Neutrophil (primary cell): ENCODE results near the gene SORBS1.

Experiments
- H3K27ac ChIP-seq: fragments of 200-600 bp; sonication (generic); 2 replicates; pipeline ENCODE4 v1.5.1; 2016; ENCODE audit warnings: mild to moderate bottlenecking, moderate library complexity
- H3K27me3 ChIP-seq: fragments of 200-600 bp; sonication (generic); 2 replicates; pipeline ENCODE4 v1.6.0; 2016; ENCODE audit warnings: mild to moderate bottlenecking
- H3K36me3 ChIP-seq: fragments of 200-600 bp; sonication (generic); 2 replicates; pipeline ENCODE4 v1.5.1; 2017
- H3K4me1 ChIP-seq, 2 experiments: fragments of 200-600 bp in 1 of 2; sonication (generic) in 1 of 2; 1 replicate in 1 of 2; 2 replicates in 1 of 2; pipeline versions ENCODE4 v1.5.1 to v1.6.1; 2013 to 2016; ENCODE audit warnings: low read depth in 1 of 2, low read length in 1 of 2, mild to moderate bottlenecking in 1 of 2, moderate library complexity in 1 of 2; ENCODE audit not compliant: control insufficient read depth in 1 of 2, insufficient read depth in 1 of 2
- H3K4me3 ChIP-seq, 2 experiments: fragments of 200-600 bp in 1 of 2; sonication (generic) in 1 of 2; 1 replicate in 1 of 2; 2 replicates in 1 of 2; pipeline ENCODE4 v1.5.1; 2013 to 2016; ENCODE audit warnings: low read depth in 1 of 2, low read length in 1 of 2, mild to moderate bottlenecking in 1 of 2, moderate library complexity in 1 of 2
- H3K9me3 ChIP-seq: fragments of 200-600 bp; sonication (generic); 2 replicates; pipeline ENCODE4 v1.5.1; 2016
- TF ChIP-seq, protein P1 (sequence below): fragments of 200-600 bp; sonication (generic); IDR thresholded peaks from 2 replicates; pipeline ENCODE4 v1.5.1; 2016; ENCODE audit warnings: antibody characterized with exemption

The SORBS1 gene

DNA sequence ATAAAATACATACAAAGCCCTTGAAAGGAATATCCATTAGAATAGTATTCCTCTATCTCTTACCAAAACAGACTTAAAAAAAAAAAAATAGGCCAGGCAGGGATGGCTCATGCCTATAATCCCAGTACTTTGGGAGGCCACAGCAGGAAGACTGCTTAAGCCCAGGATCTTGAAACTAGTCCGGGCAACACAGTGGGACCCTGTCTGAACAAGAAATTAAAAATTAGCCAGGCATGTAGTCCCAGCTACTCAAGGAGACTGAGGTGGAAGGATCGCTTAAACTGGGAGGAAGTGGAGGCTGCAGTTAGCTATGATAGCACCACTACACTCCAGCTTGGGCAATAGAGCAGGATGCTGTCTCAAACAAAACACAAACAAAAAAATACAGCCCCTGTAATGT lies 280.0 kb downstream of the SORBS1 start:
- Histone ChIP-seq H3K36me3 (no peaks in the 10 kb centered on the region), H3K9me3 (no peaks in the 10 kb centered on the region), H3K4me3 (no peak overlapping the region), H3K27ac (no peak overlapping the region), H3K27me3 (no peaks in the 10 kb centered on the region), H3K4me1 (no peaks in the 10 kb centered on the region)
- TF ChIP-seq, protein P1, sequence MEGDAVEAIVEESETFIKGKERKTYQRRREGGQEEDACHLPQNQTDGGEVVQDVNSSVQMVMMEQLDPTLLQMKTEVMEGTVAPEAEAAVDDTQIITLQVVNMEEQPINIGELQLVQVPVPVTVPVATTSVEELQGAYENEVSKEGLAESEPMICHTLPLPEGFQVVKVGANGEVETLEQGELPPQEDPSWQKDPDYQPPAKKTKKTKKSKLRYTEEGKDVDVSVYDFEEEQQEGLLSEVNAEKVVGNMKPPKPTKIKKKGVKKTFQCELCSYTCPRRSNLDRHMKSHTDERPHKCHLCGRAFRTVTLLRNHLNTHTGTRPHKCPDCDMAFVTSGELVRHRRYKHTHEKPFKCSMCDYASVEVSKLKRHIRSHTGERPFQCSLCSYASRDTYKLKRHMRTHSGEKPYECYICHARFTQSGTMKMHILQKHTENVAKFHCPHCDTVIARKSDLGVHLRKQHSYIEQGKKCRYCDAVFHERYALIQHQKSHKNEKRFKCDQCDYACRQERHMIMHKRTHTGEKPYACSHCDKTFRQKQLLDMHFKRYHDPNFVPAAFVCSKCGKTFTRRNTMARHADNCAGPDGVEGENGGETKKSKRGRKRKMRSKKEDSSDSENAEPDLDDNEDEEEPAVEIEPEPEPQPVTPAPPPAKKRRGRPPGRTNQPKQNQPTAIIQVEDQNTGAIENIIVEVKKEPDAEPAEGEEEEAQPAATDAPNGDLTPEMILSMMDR: no peak

DNA sequence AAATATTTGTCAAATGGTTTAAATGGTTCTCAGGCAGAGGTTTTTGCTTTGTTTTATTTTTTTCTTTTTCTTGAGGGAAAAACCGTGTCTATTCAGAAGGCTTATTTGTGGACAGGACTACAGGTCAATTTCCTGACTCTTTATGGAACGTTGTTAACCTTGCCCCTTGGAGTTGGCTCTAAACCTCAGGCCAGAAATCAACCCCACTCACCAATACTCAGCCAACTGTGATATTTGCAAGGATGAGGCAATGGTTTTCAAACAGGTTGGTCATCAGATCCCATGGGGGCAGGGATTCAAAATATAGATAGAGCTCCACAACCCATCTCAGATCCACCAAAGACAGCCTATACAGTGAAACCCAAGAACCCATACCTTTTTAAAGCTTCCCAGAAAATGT lies 280.5 kb downstream of the SORBS1 start:
- Histone ChIP-seq H3K4me3 (no peak overlapping the region), H3K9me3 (no peaks in the 10 kb centered on the region)

GRCh38 chr10:95279042-95279820 lies 281.9 kb downstream of the SORBS1 start:
- no peak overlapping the region for H3K27ac ChIP-seq
- no peaks in the 10 kb centered on the region for H3K9me3 ChIP-seq
- no peaks in the 10 kb centered on the region for H3K4me1 ChIP-seq
- no peaks in the 10 kb centered on the region for H3K27me3 ChIP-seq
- H3K36me3 ChIP-seq: no peaks in the 10 kb centered on the region
- TF ChIP-seq, protein P1: no peak
- H3K4me3 ChIP-seq: no peak overlapping the region

More for the DNA sequence above, 280.5 kb downstream of the SORBS1 start:
- no peaks in the 10 kb centered on the region for H3K4me1 ChIP-seq
- H3K27me3 ChIP-seq: no peaks in the 10 kb centered on the region
- TF ChIP-seq, protein P1: no peak
- H3K36me3 ChIP-seq: no peaks in the 10 kb centered on the region
- no peak overlapping the region for H3K27ac ChIP-seq

DNA sequence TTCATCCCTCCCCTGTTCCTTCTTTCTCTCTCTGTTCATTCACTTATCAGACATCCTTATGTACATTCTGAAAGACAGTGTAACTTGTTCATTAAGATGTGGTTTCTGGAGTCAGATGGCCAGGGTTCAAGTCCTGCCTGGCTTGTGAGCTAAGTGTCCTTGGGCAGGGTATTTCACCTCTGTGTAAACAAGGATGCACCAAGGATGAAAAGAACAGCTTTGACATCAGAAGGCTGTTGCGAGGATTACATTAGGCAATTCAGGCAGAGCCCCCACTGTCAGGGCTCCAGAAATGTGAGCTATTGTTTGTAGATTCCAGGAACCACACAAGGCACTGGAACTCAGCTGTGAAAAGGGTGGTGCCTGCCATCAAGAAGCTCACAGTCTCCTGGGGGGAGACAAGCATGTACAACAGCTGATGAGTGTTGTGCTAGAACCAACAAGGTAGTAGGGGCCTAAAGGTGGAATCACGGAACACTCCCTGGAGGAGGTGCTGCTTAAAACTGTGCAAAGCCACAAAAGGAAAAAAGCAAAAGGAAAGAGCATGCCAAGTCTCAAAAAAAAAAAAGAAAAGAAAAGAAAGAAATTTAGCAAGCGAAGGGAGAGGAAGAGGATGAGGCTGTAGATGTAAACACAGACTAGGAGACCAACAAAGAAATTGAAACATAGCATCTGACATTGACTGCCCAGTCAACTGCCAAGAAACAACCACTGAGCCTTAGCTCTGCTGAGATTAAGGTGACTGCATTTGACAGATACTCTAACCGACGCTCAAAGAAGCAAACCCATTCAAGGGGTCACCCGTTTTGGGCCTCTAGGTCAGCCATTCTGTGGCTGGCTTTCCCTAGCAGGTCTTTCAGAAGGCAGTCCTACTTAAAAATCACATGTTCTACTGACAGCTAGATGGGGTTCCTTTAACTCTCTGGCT lies 282.8 kb downstream of the SORBS1 start:
- H3K4me3 ChIP-seq: no peak overlapping the region
- no peak overlapping the region for H3K27ac ChIP-seq
- no peaks in the 10 kb centered on the region for H3K36me3 ChIP-seq
- H3K27me3 ChIP-seq: no peaks in the 10 kb centered on the region
- TF ChIP-seq, protein P1: no peak
- H3K9me3 ChIP-seq: no peaks in the 10 kb centered on the region
- no peaks in the 10 kb centered on the region for H3K4me1 ChIP-seq

DNA sequence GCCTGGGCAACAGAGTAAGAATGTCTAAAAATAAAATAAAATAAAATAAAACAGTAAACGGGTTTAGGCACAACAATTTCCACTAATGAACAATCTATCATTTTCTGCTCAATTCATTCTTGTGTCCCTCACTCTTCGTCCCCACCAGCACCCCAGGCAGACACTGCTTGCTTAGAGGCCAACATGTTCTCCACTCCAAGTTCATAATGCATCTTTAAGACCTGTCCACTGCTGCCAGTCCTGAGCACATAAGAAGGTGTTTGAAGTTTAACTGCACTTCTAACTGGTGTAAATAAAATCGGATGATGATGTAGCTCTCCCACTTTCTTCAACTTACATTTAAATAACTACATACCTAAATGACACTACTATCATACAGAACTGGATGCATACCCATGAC lies 283.6 kb downstream of the SORBS1 start:
- Histone ChIP-seq H3K27me3 (no peaks in the 10 kb centered on the region), H3K4me1 (no peaks in the 10 kb centered on the region), H3K36me3 (no peaks in the 10 kb centered on the region), H3K9me3 (no peaks in the 10 kb centered on the region), H3K4me3 (no peak overlapping the region), H3K27ac (no peak overlapping the region)
- TF ChIP-seq, protein P1: no peak
